NB4 (cell line): ENCODE results near the gene SMU1.

Experiments used
- DNase-seq: peaks from one replicate; pipeline ENCODE4 v3.0.0; 2010; ENCODE audit warnings: low read depth
- H3K4me3 ChIP-seq: one replicate; pipeline ENCODE4 v1.5.1; 2011; ENCODE audit warnings: mild to moderate bottlenecking, low read depth, low read length, moderate library complexity
- CTCF ChIP-seq: IDR thresholded peaks from one replicate; pipeline ENCODE4 v1.5.1; 2012; ENCODE audit warnings: low read depth, low read length
- MAX ChIP-seq: IDR thresholded peaks from 2 replicates; pipeline ENCODE4 v1.6.1; 2011; ENCODE audit warnings: low read depth, low read length
- MYC ChIP-seq: IDR thresholded peaks from 2 replicates; pipeline ENCODE4 v1.6.1; 2011; ENCODE audit warnings: low read depth, low read length
- POLR2A ChIP-seq: IDR thresholded peaks from 2 replicates; pipeline ENCODE4 v1.6.1; 2011; ENCODE audit warnings: mild to moderate bottlenecking; ENCODE audit not compliant: insufficient read length; ENCODE audit errors: extremely low read depth

Gene SMU1

GRCh38 chr9:33108472-33108871, 32.0 kb upstream of the SMU1 start:
- H3K4me3 ChIP-seq, result no peak overlapping the region
- TF ChIP-seq MYC, result no peak
- no peak for DNase-seq

GRCh38 chr9:33107762-33108161, 31.3 kb upstream of the SMU1 start:
- TF ChIP-seq MYC, result no peak
- TF ChIP-seq CTCF, result no peak
- TF ChIP-seq MAX, result no peak
- TF ChIP-seq POLR2A, result no peak
- no peak overlapping the region for H3K4me3 ChIP-seq
- DNase-seq, result no peak

GRCh38 chr9:33106827-33107621, 30.6 kb upstream of the SMU1 start:
- TF ChIP-seq CTCF (no peak), MYC (no peak), MAX (no peak), POLR2A (no peak)
- no peak overlapping the region for H3K4me3 ChIP-seq
- no peak for DNase-seq

- no peak overlapping the region for H3K4me3 ChIP-seq
- TF ChIP-seq MYC, result no peak
- no peak for TF ChIP-seq POLR2A
- TF ChIP-seq MAX, result no peak
- no peak for TF ChIP-seq CTCF
- DNase-seq, result no peak
Measured at GRCh38 chr9:33106372-33106771, 29.9 kb upstream of the SMU1 start.

- TF ChIP-seq CTCF (no peak), MAX (no peak), POLR2A (no peak), MYC (no peak)
- no peak for DNase-seq
- H3K4me3 ChIP-seq, result no peak overlapping the region
Measured at GRCh38 chr9:33105959-33106358, 29.5 kb upstream of the SMU1 start.

GRCh38 chr9:33105504-33105903, 29.0 kb upstream of the SMU1 start:
- DNase-seq, result no peak
- TF ChIP-seq POLR2A (no peak), CTCF (no peak)
- H3K4me3 ChIP-seq, result no peak overlapping the region
